ENCODE measurements around the gene CROCC. TPM values are rescaled to one million over a fixed set of nuclear protein-coding genes. Genes with fewer than 3 reads are reported as not detected.

The CROCC gene
- total RNA-seq, 1 donor from 2014 or later = 27.0 TPM

DNA sequence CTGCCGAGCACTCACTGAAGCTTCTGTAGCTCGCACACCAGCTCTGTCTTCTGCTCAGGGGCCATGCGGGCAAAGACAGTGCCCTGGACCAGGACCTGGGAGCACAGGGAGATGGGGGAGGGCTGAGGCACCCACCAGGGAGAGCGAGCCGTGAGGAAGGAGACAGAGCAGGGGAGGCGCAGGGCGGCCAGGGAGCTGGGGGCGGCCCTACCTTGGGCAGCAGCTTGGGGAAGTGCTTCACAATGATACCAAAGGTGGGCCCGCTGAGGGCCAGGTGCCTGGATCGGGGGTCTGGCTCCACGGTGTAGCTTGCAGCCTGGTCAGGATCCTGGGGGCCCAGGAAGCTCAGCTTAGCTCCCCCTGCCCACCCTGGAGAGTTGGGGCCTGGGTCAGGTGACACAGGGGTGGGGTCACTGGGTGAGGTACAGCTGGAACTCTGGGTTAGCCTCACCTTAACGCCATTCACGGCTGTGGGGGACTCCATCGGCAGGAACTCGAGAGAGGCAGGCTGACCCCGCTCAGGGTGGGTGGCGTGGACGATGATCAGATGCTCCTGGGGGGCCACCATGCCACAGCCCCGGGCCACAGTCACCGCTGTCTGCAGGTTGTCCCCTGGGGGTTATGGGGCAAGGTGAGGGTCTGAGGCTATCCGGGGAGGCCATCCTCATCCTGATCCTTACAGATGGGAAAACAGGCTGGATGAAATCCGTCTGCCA is 68.1 kb downstream of the CROCC start:
- H3K27ac ChIP-seq = no peak overlapping the region
- no peaks in the 10 kb centered on the region for H3K9me3 ChIP-seq
- TF ChIP-seq, protein P1, sequence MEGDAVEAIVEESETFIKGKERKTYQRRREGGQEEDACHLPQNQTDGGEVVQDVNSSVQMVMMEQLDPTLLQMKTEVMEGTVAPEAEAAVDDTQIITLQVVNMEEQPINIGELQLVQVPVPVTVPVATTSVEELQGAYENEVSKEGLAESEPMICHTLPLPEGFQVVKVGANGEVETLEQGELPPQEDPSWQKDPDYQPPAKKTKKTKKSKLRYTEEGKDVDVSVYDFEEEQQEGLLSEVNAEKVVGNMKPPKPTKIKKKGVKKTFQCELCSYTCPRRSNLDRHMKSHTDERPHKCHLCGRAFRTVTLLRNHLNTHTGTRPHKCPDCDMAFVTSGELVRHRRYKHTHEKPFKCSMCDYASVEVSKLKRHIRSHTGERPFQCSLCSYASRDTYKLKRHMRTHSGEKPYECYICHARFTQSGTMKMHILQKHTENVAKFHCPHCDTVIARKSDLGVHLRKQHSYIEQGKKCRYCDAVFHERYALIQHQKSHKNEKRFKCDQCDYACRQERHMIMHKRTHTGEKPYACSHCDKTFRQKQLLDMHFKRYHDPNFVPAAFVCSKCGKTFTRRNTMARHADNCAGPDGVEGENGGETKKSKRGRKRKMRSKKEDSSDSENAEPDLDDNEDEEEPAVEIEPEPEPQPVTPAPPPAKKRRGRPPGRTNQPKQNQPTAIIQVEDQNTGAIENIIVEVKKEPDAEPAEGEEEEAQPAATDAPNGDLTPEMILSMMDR (IDR thresholded peaks at IDR 0.05) = no peak
- H3K4me1 ChIP-seq = no peaks in the 10 kb centered on the region
- no peak overlapping the region for H3K4me3 ChIP-seq
- peaks cover 44 to 69% of the 10 kb centered on the region in 2 donors for H3K36me3 ChIP-seq
- no peak for DNase-seq (ENCODE audit: low spot score in 2 of 2)
- H3K27me3 ChIP-seq = no peaks in the 10 kb centered on the region
- intact Hi-C loops (cut with DNase I) = no loop called here

DNA sequence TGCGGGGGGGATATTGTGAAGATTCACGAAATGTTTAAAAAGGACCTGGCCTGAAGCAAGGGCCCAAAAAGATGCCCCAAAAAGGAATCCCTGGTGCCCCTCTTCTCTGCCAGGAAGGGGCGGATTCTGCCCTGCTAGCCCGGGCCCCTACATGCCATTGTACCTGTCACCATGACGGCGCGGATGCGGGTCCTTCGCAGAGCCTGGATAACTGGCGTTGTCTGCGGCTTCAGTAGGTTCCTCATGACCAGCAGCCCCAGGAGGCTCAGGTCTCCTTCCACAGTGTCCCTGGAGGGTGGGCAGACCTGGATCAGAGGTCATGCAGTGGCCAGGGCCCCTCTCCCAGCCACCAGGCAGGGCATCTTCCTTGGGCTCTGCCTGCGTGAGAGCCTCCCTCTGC is 69.8 kb downstream of the CROCC start:
- no peak overlapping the region for H3K4me3 ChIP-seq

DNA sequence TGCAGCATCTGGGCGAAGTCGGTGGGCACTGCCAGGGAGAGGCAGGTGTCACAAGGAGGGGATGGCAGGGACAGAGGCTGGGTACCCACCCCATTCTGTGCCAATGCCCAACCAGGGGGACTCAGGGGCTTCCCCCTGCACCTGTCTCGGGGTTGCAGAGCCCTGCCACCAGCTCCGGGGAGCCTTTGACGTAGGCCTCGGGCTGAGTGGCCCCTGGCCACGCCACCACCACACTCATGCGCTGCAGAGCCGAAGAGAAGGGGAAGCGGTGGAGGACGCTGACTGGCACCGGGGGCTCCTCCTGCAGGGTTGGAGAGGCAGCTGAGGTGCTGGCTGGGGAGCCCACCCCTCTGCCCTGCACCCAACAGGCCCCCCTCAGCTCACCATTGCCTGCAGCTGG is 70.4 kb downstream of the CROCC start:
- TF ChIP-seq, protein P1 (IDR thresholded peaks at IDR 0.05) = no peak
- H3K36me3 ChIP-seq = peaks cover 47 to 74% of the 10 kb centered on the region in 2 donors

More for the DNA sequence above, 69.8 kb downstream of the CROCC start:
- intact Hi-C loops (cut with DNase I) = no loop called here
- no peak for DNase-seq (ENCODE audit: low spot score in 2 of 2)
- Histone ChIP-seq H3K27me3 (no peaks in the 10 kb centered on the region), H3K36me3 (peaks cover 48 to 72% of the 10 kb centered on the region in 2 donors), H3K4me1 (no peaks in the 10 kb centered on the region), H3K9me3 (no peaks in the 10 kb centered on the region), H3K27ac (no peak overlapping the region)
- TF ChIP-seq, protein P1 (IDR thresholded peaks at IDR 0.05) = no peak

DNA sequence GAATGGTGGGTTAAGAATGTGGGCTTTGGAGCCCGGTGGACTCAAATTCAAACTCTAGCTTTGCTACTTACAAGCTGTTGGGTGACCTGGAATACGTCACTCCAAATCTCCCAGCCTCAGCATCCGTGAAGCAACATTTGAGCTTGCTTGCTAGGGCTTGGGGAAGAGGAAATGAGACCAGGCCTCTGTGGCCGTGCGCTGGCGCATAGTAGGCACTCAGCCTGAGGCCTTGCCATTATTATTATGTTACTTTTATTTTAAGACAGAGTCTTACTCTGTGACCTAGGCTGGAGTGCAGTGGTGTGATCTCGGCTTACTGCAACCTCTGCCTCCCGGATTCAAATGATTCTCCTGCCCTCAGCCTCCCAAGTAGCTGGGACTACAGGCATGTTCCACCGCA is 70.9 kb downstream of the CROCC start:
- peaks cover 44 to 72% of the 10 kb centered on the region in 2 donors for H3K36me3 ChIP-seq
- intact Hi-C loops (cut with DNase I) = no loop called here

More for the DNA sequence above, 70.4 kb downstream of the CROCC start:
- Histone ChIP-seq H3K4me3 (no peak overlapping the region), H3K27ac (no peak overlapping the region), H3K9me3 (no peaks in the 10 kb centered on the region), H3K27me3 (no peaks in the 10 kb centered on the region), H3K4me1 (no peaks in the 10 kb centered on the region)
- no peak for DNase-seq (ENCODE audit: low spot score in 2 of 2)
- intact Hi-C loops (cut with DNase I) = no loop called here

DNA sequence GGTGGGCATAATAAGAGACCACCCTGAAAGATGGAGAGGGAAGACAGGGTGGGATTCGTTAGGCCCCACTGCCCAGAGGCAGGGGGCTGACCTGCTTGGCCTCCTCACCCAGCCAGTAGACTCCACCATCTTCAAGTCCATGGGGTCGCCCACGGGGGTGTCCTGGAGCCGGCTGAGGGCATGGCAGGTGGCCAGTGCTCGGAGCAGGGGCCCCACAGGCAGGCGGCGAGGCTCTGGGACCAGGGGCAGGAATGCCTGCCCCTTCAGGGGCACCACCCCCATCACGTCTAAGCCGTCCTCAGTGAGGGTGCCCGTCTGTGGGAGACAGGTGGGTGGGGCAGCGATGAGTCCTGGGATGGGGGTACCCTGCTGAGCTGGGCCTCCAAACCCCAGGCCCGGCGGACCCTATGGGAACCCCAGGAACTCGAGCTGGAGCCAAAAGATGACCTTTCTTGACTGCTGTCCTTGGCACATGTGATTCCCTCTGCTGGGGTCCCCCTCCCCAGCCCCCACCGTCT is 71.8 kb downstream of the CROCC start:
- H3K27me3 ChIP-seq = no peaks in the 10 kb centered on the region
- no peak overlapping the region for H3K4me3 ChIP-seq
- H3K27ac ChIP-seq = no peak overlapping the region
- H3K4me1 ChIP-seq = no peaks in the 10 kb centered on the region
- DNase-seq (ENCODE audit: low spot score in 2 of 2) = no peak
- TF ChIP-seq, protein P1 (IDR thresholded peaks at IDR 0.05) = no peak
- no peaks in the 10 kb centered on the region for H3K9me3 ChIP-seq
- peaks cover 46 to 71% of the 10 kb centered on the region in 2 donors for H3K36me3 ChIP-seq
- intact Hi-C loops (cut with DNase I) = no loop called here

More for the DNA sequence above, 70.9 kb downstream of the CROCC start:
- Histone ChIP-seq H3K27me3 (no peaks in the 10 kb centered on the region), H3K4me1 (no peaks in the 10 kb centered on the region), H3K9me3 (no peaks in the 10 kb centered on the region), H3K27ac (no peak overlapping the region), H3K4me3 (no peak overlapping the region)
- DNase-seq (ENCODE audit: low spot score in 2 of 2) = no peak
- TF ChIP-seq, protein P1 (IDR thresholded peaks at IDR 0.05) = no peak
